Pancreas (tissue), 10 donors: ENCODE results near the gene RAB8B. TPM values are rescaled to one million over a fixed set of nuclear protein-coding genes. Genes with fewer than 3 reads are reported as not detected.

Source experiments
- ATAC-seq, 4 donors: fragments of 200-7000 bp; cut with Tn5 transposase; one replicate each; pipeline versions ENCODE4 v1.8.0 to v1.9.1; 2020; ENCODE audit warnings: mild to moderate bottlenecking in 4 of 4, moderate library complexity in 4 of 4
- DNase-seq, 6 donors: peaks; one replicate each; pipeline ENCODE4 v3.0.0-alpha.2; 2020
- FAIRE-seq: peaks from 2 replicates; lab custom pipeline; 2012; peaks lifted over from hg19 to GRCh38; lab: Jason Lieb, UNC
- H3K27ac ChIP-seq, 4 donors: fragments of 200-600 bp; sonication (generic); 1 replicate in 3 of 4; 2 replicates in 1 of 4; pipeline versions ENCODE4 v1.5.0 to v1.8.0; 2020
- H3K27me3 ChIP-seq, 4 donors: fragments of 200-600 bp; one replicate each; pipeline ENCODE4 v1.8.0; 2021
- H3K36me3 ChIP-seq, 3 donors: fragments of 200-600 bp; sonication (generic) in 1 of 3; one replicate each; pipeline versions ENCODE4 v1.5.0 to v1.8.0; 2020 to 2021
- H3K4me1 ChIP-seq, 3 donors: fragments of 200-600 bp; one replicate each; pipeline ENCODE4 v1.8.0; 2021
- H3K4me3 ChIP-seq, 4 donors: fragments of 200-600 bp; sonication (generic) in 2 of 4; one replicate each; pipeline versions ENCODE4 v1.5.0 to v1.8.0; 2020 to 2021
- H3K9me3 ChIP-seq, 4 donors: fragments of 200-600 bp; one replicate each; pipeline ENCODE4 v1.8.0; 2021
- CTCF ChIP-seq, 4 donors: fragments of 200-600 bp; sonication (generic) in 3 of 4; IDR thresholded peaks; one replicate each; pipeline versions ENCODE4 v1.5.0 to v1.8.0; 2021; ENCODE audit warnings: antibody characterized with exemption in 4 of 4
- WGBS, 2 donors: extraction: QIAGEN DNeasy Blood & Tissue Kit; methylation state at CpG; one replicate each; pipeline ENCODE4 v1.1.7; 2013; 5-methylcytosine and 5-hydroxymethylcytosine counted together
- intact Hi-C, 3 donors: fragments of 100-400 bp; cut with DNase I; formaldehyde crosslinking; loops; one replicate each; pipeline versions ENCODE4 v1.11.1 to v1.14.2; 2022
- polyA plus RNA-seq, 2 donors: library from polyadenylated mRNA; stranded (reverse); fragments of 200-250 nt; gene quantifications; one replicate each; pipeline ENCODE4 v1.2.3, GENCODE V29; 2013
- total RNA-seq, 6 donors: library from RNA; stranded (reverse); fragmentation: NEBNext Ultra II Directional in 4 of 6; extraction: Animal tissue kit (Norgen Biotek cat#: 25700) in 4 of 6; gene quantifications; one replicate each; pipeline versions ENCODE4 v1.2.1 to v1.2.4, GENCODE V29; 2021 to 2023
- donor health status: healthy with polysubstance abuse.
- donor health status: DM: no; HTN: no; CAD: no; lungs with moderate emphysema.
- donor health status: DM: no; HTN: no; CAD: no.
- donor health status: control.
- donor health status: control.
- donor health status: Bipolar disorder and iron deficiency.
- donor health status: DM: yes; HTN: yes; CAD: no.
- donor health status: DM: no; HTN: no; CAD: no.
- donor health status: DM: no; HTN: no; CAD: no.
- donor health status: DM: yes; HTN: yes; CAD: no.

Gene RAB8B
- total and polyA plus RNA-seq, 8 donors: 2.0 to 19.2 (median 5.3) TPM

- WGBS, 2 donors: 86 to 94% methylated on average over 3 of the region's 3 CpGs
- intact Hi-C loops: no loop called here
These were observed 13.1 kb upstream of the RAB8B start for GRCh38 chr15:63176302-63176701.

GRCh38 chr15:63178034-63178433, 11.4 kb upstream of the RAB8B start:
- no peaks in the 10 kb centered on the region for H3K36me3 ChIP-seq
- H3K4me3 ChIP-seq: no peak overlapping the region
- no peak for TF ChIP-seq CTCF (IDR thresholded peaks at IDR 0.05)
- no peaks in the 10 kb centered on the region for H3K27me3 ChIP-seq
- ATAC-seq (peak in 2 of 4 donors; percentile 57), DNase-seq (no peak), FAIRE-seq (no peak)
- no peaks in the 10 kb centered on the region for H3K9me3 ChIP-seq
- intact Hi-C loops: no loop called here
- 32 to 38% methylated on average over 5 of the region's 5 CpGs for WGBS, 2 donors
- H3K4me1 ChIP-seq: no peaks in the 10 kb centered on the region
- H3K27ac ChIP-seq: no peak overlapping the region

More at GRCh38 chr15:63176302-63176701, 13.1 kb upstream of the RAB8B start:
- DNase-seq (no peak), ATAC-seq (no peak), FAIRE-seq (no peak)
- H3K4me1 ChIP-seq: no peaks in the 10 kb centered on the region
- no peak for TF ChIP-seq CTCF (IDR thresholded peaks at IDR 0.05)
- H3K27ac ChIP-seq: no peak overlapping the region
- no peaks in the 10 kb centered on the region for H3K36me3 ChIP-seq
- H3K9me3 ChIP-seq: no peaks in the 10 kb centered on the region
- H3K27me3 ChIP-seq: no peaks in the 10 kb centered on the region
- H3K4me3 ChIP-seq: no peak overlapping the region

GRCh38 chr15:63180746-63181145, 8.7 kb upstream of the RAB8B start:
- FAIRE-seq: no peak
- Histone ChIP-seq H3K4me3 (no peak overlapping the region), H3K36me3 (no peaks in the 10 kb centered on the region), H3K27ac (no peak overlapping the region), H3K27me3 (no peaks in the 10 kb centered on the region), H3K9me3 (no peaks in the 10 kb centered on the region), H3K4me1 (no peaks in the 10 kb centered on the region)
- WGBS, 2 donors: 91 to 96% methylated on average over 2 of the region's 2 CpGs
- no peak for DNase-seq
- no peak for ATAC-seq
- intact Hi-C loops: no loop called here
- TF ChIP-seq CTCF (IDR thresholded peaks at IDR 0.05): no peak

- H3K27me3 ChIP-seq: no peaks in the 10 kb centered on the region
- intact Hi-C loops: no loop called here
- no peak for TF ChIP-seq CTCF (IDR thresholded peaks at IDR 0.05)
- 89 to 92% methylated on average over 2 of the region's 2 CpGs for WGBS, 2 donors
- no peaks in the 10 kb centered on the region for H3K9me3 ChIP-seq
- ATAC-seq (no peak), DNase-seq (no peak), FAIRE-seq (no peak)
- H3K36me3 ChIP-seq: no peaks in the 10 kb centered on the region
- H3K4me1 ChIP-seq: no peaks in the 10 kb centered on the region
- no peak overlapping the region for H3K4me3 ChIP-seq
- H3K27ac ChIP-seq: no peak overlapping the region
These were observed 7.8 kb upstream of the RAB8B start for GRCh38 chr15:63181648-63182047.

GRCh38 chr15:63185206-63185605, 4.2 kb upstream of the RAB8B start:
- Histone ChIP-seq H3K4me3 (no peak overlapping the region), H3K27me3 (no peaks in the 10 kb centered on the region), H3K27ac (no peak overlapping the region), H3K36me3 (no peaks in the 10 kb centered on the region), H3K9me3 (no peaks in the 10 kb centered on the region), H3K4me1 (peaks cover 0 to 2% (median 0%) of the 10 kb centered on the region in 3 donors)
- ATAC-seq: no peak
- intact Hi-C loops: no loop called here
- DNase-seq: no peak
- 49 to 61% methylated on average over 2 of the region's 2 CpGs for WGBS, 2 donors
- TF ChIP-seq CTCF (IDR thresholded peaks at IDR 0.05): no peak
- FAIRE-seq: no peak
